Measurements from ENCODE around the gene DISP3. TPM values are rescaled to one million over a fixed set of nuclear protein-coding genes. Genes with fewer than 3 reads are reported as not detected.

DISP3 gene
- polyA plus RNA-seq, 1 experiment = 0.02 TPM

DNA sequence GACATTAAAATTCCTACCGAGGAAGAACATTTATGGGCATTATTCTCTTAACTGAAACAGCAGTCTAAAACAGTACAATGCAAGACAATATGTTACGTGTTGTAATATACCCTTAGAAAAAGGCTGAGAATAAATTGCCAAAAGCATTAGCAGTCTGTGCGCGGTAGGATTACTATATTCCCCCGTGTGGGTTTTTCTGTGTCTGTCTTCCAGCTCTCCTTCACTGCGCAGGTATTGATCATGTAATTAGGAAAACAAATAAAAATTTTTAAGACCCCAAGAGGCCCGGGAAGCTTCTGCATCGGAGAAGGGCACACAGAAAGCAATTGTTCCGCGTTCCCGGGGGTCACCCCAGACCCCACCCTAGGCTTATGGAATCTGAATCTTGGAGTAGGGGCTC lies 106.4 kb downstream of the DISP3 start:
- CTCF ChIA-PET = no interaction called here
- POLR2A ChIA-PET = no interaction called here
- Histone ChIP-seq H3K27ac (ENCODE audit: low read depth, low read length) (no peak overlapping the region), H3K9me3 (ENCODE audit: control insufficient read depth, insufficient read depth, low read length) (no peaks in the 10 kb centered on the region), H3K4me3 (ENCODE audit: low read depth, low read length) (no peak overlapping the region), H3K27me3 (ENCODE audit: control insufficient read depth, insufficient read depth, low read length) (no peaks in the 10 kb centered on the region)
- DNase-seq (ENCODE audit: low read depth, low spot score) = no peak
- TF ChIP-seq, protein P1, sequence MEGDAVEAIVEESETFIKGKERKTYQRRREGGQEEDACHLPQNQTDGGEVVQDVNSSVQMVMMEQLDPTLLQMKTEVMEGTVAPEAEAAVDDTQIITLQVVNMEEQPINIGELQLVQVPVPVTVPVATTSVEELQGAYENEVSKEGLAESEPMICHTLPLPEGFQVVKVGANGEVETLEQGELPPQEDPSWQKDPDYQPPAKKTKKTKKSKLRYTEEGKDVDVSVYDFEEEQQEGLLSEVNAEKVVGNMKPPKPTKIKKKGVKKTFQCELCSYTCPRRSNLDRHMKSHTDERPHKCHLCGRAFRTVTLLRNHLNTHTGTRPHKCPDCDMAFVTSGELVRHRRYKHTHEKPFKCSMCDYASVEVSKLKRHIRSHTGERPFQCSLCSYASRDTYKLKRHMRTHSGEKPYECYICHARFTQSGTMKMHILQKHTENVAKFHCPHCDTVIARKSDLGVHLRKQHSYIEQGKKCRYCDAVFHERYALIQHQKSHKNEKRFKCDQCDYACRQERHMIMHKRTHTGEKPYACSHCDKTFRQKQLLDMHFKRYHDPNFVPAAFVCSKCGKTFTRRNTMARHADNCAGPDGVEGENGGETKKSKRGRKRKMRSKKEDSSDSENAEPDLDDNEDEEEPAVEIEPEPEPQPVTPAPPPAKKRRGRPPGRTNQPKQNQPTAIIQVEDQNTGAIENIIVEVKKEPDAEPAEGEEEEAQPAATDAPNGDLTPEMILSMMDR (IDR thresholded peaks at IDR 0.05; ENCODE audit: low read depth, low read length) = no peak

Other genes with a start within 250 kb of the DISP3 start
- 27.7 and 30.7 TPM in 2 replicates for gene MTOR, start 216.6 kb upstream of the DISP3 start, polyA plus RNA-seq (2011; rRNA removed)
- 10.0 and 10.7 TPM in 2 replicates for gene UBIAD1, start 206.0 kb upstream of the DISP3 start, polyA plus RNA-seq (2011; rRNA removed)
- 1.3 and 1.5 TPM in 2 replicates for gene FBXO2, start 175.3 kb downstream of the DISP3 start, polyA plus RNA-seq (2011; rRNA removed)
- 12.3 and 14.8 TPM in 2 replicates for gene FBXO44, start 175.7 kb downstream of the DISP3 start, polyA plus RNA-seq (2011; rRNA removed)
- 6.9 and 8.0 TPM in 2 replicates for gene FBXO6, start 185.0 kb downstream of the DISP3 start, polyA plus RNA-seq (2011; rRNA removed)
- gene MAD2L2, start 202.0 kb downstream of the DISP3 start, polyA plus RNA-seq (2011; rRNA removed) = 34.9 and 41.7 TPM in 2 replicates
- 0.04 and 0.05 TPM in 2 replicates for gene DRAXIN, start 212.6 kb downstream of the DISP3 start, polyA plus RNA-seq (2011; rRNA removed)

Measured in AG04450 (cell line).